HepG2 (cell line): ENCODE measurements around the gene NUP133. TPM values are rescaled to one million over a fixed set of nuclear protein-coding genes. Genes with fewer than 3 reads are reported as not detected.

Experiments used
- ATF5 ChIP-seq: sonication (generic); formaldehyde crosslinking; IDR thresholded peaks from 2 replicates; pipeline ENCODE4 v1.4.0; 2020; ENCODE audit warnings: mild to moderate bottlenecking, low read depth, missing genetic modification reagents
- ATF7-NPFF ChIP-seq: sonication (generic); formaldehyde crosslinking; IDR thresholded peaks from 2 replicates; pipeline ENCODE4 v1.8.1; 2023; ENCODE audit warnings: mild to moderate bottlenecking, low read depth, missing genetic modification reagents, moderate library complexity
- DR1 ChIP-seq: sonication (generic); formaldehyde crosslinking; IDR thresholded peaks from 2 replicates; pipeline ENCODE4 v1.8.0; 2021; ENCODE audit warnings: mild to moderate bottlenecking, missing genetic modification reagents, inconsistent platforms
- ELF3 ChIP-seq: IDR thresholded peaks from 2 replicates; pipeline ENCODE4 v1.6.1; 2016; ENCODE audit warnings: missing genetic modification reagents, missing compliant biosample characterization
- FOXA1 ChIP-seq, 2 experiments: fragments of 450-650 bp in 1 of 2; sonication (generic) in 1 of 2; formaldehyde crosslinking in 1 of 2; IDR thresholded peaks; 2 replicates each; pipeline versions ENCODE4 v1.4.0 to v1.6.1; 2016 to 2020; ENCODE audit warnings: missing genetic modification reagents in 1 of 2
- HNF1B ChIP-seq: sonication (generic); formaldehyde crosslinking; IDR thresholded peaks from 2 replicates; pipeline ENCODE4 v1.5.1; 2020; ENCODE audit warnings: mild to moderate bottlenecking, moderate library complexity, missing genetic modification reagents
- MATR3 ChIP-seq: sonication (generic); formaldehyde crosslinking; IDR thresholded peaks from 2 replicates; pipeline ENCODE4 v1.4.0; 2020; ENCODE audit warnings: missing genetic modification reagents
- MED13 ChIP-seq: sonication (generic); formaldehyde crosslinking; IDR thresholded peaks from 2 replicates; pipeline ENCODE4 v1.5.0; 2020; ENCODE audit warnings: missing genetic modification reagents
- NFIB ChIP-seq: sonication (generic); formaldehyde crosslinking; IDR thresholded peaks from 2 replicates; pipeline ENCODE4 v1.9.0; 2021; ENCODE audit warnings: missing genetic modification reagents, mild to moderate bottlenecking, borderline replicate concordance
- POGZ ChIP-seq: sonication (generic); formaldehyde crosslinking; IDR thresholded peaks from 2 replicates; pipeline ENCODE4 v1.4.0; 2020; ENCODE audit warnings: mild to moderate bottlenecking, missing genetic modification reagents
- POLR2AphosphoS5 ChIP-seq: IDR thresholded peaks from 2 replicates; pipeline ENCODE4 v1.6.1; 2012; ENCODE audit warnings: low read depth, low read length
- SRF ChIP-seq: IDR thresholded peaks from 2 replicates; pipeline ENCODE4 v1.6.1; 2011; ENCODE audit warnings: mild to moderate bottlenecking, low read depth, low read length, moderate library complexity
- TBP ChIP-seq: sonication (generic); formaldehyde crosslinking; IDR thresholded peaks from 2 replicates; pipeline ENCODE4 v1.5.0; 2020; ENCODE audit warnings: missing genetic modification reagents
- TEAD2 ChIP-seq: sonication (generic); formaldehyde crosslinking; IDR thresholded peaks from 2 replicates; pipeline ENCODE4 v1.9.0; 2021; ENCODE audit warnings: missing genetic modification reagents
- TEF ChIP-seq: sonication (generic); formaldehyde crosslinking; IDR thresholded peaks from 2 replicates; pipeline ENCODE4 v1.5.0; 2020; ENCODE audit warnings: missing genetic modification reagents
- TSC22D2 ChIP-seq: sonication (generic); formaldehyde crosslinking; IDR thresholded peaks from 2 replicates; pipeline ENCODE4 v1.5.1; 2020; ENCODE audit warnings: missing genetic modification reagents, mild to moderate bottlenecking, borderline replicate concordance
- ZFY ChIP-seq: sonication (generic); formaldehyde crosslinking; IDR thresholded peaks from 2 replicates; pipeline ENCODE4 v1.4.0; 2020; ENCODE audit warnings: missing genetic modification reagents
- ZNF30 ChIP-seq: sonication (generic); formaldehyde crosslinking; IDR thresholded peaks from 2 replicates; pipeline ENCODE4 v1.5.0; 2020; ENCODE audit warnings: mild to moderate bottlenecking, missing genetic modification reagents
- ZNF562 ChIP-seq: sonication (generic); formaldehyde crosslinking; IDR thresholded peaks from 2 replicates; pipeline ENCODE4 v1.8.0; 2022; ENCODE audit warnings: missing genetic modification reagents, borderline replicate concordance
- ZNF609 ChIP-seq: sonication (generic); formaldehyde crosslinking; IDR thresholded peaks from 2 replicates; pipeline ENCODE4 v1.4.0; 2020; ENCODE audit warnings: mild to moderate bottlenecking, missing genetic modification reagents, borderline replicate concordance
- ZSCAN29 ChIP-seq: sonication (generic); formaldehyde crosslinking; conservative IDR thresholded peaks from 2 replicates; pipeline ENCODE4 v1.4.0; 2020; ENCODE audit warnings: mild to moderate bottlenecking, missing genetic modification reagents
- polyA plus RNA-seq, 8 experiments: library from polyadenylated mRNA; depleted of rRNA in 3 of 8; stranded (reverse) in 7 of 8; unstranded in 1 of 8; fragments of >200 nt; fragmentation: Illumina TruSeq in 4 of 8; extraction: Trizol in 4 of 8; gene quantifications; 2 replicates each; pipeline versions ENCODE4 v1.2.1 to v1.2.3, GENCODE V29; 2011 to 2016; ENCODE audit warnings: low read depth in 4 of 8, missing spikeins in 1 of 8, mixed read lengths in 1 of 8; ENCODE audit not compliant: insufficient read depth in 1 of 8
- total RNA-seq, 5 experiments: library from RNA; depleted of rRNA; stranded (reverse); fragments of >200 nt; fragmentation: Illumina TruSeq; extraction: Trizol; gene quantifications; 2 replicates each; pipeline ENCODE4 v1.2.3, GENCODE V29; 2016; ENCODE audit warnings: low read depth in 1 of 5

The NUP133 gene
- total and polyA plus RNA-seq, 2 of the 13 experiments (the other 11 are each of a cell fraction or from before 2014, with no cell fraction given) = 17.7 to 45.6 TPM

- TF ChIP-seq ZNF609 (CRISPR knock-in tag) (no peak), SRF (no peak; the same call in 1 of the 2 replicates), POLR2AphosphoS5 (peak; percentile 90), FOXA1 (IDR thresholded peaks at IDR 0.05) (no peak), FOXA1 (CRISPR knock-in tag; IDR thresholded peaks at IDR 0.05) (peak; percentile 20; the same call in 1 of the 2 replicates), ZNF30 (CRISPR knock-in tag) (no peak), TBP (CRISPR knock-in tag) (no peak), TSC22D2 (CRISPR knock-in tag) (0 out of 2 replicates have a peak, but pooled peaks have one; percentile 51), DR1 (CRISPR knock-in tag) (peak; percentile 87), ELF3 (CRISPR knock-in tag) (peak; percentile 67), TEF (CRISPR knock-in tag) (0 out of 2 replicates have a peak, but pooled peaks have one; percentile 24), ATF7-NPFF (CRISPR knock-in tag) (peak; percentile 69; the same call in 1 of the 2 replicates), HNF1B (CRISPR knock-in tag) (peak; percentile 41; the same call in 1 of the 2 replicates), ZNF562 (no peak), ZSCAN29 (CRISPR knock-in tag) (no peak), MATR3 (CRISPR knock-in tag) (no peak), NFIB (CRISPR knock-in tag) (no peak), MED13 (no peak), POGZ (CRISPR knock-in tag) (peak; percentile 97), ZFY (peak; percentile 97), TEAD2 (no peak), ATF5 (no peak)
Observed at GRCh38 chr1:229507951-229508822, at the start of gene NUP133 (continued).
